GM18868 (cell line): ENCODE data around the gene LDHAL6A.
"Not testable (repeated sequence)": the region's sequence is repeated elsewhere in the genome, so short reads cannot be mapped to it uniquely, and the experiment has no call there.

Experiments used
- ATAC-seq: cut with Tn5 transposase; IDR thresholded peaks from one replicate; pipeline ENCODE4 v1.9.1; 2021; ENCODE audit warnings: mild to moderate bottlenecking, moderate library complexity; ENCODE audit not compliant: unreplicated experiment

LDHAL6A gene

GRCh38 chr11:18455686-18456372 is at the start of gene LDHAL6A:
TSS of gene LDHAL6A (plus strand) at chr11:18455856. CDS start at chr11:18456681, 825 bp downstream.
- no peak for ATAC-seq

DNA sequence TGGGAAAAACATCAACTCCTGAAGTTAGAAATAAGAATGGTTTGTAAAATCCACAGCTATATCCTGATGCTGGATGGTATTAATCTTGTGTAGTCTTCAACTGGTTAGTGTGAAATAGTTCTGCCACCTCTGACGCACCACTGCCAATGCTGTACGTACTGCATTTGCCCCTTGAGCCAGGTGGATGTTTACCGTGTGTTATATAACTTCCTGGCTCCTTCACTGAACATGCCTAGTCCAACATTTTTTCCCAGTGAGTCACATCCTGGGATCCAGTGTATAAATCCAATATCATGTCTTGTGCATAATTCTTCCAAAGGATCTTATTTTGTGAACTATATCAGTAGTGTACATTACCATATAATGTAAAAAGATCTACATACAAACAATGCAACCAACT is 48.3 kb upstream of the LDHAL6A start:
- ATAC-seq = not testable (repeated sequence)

DNA sequence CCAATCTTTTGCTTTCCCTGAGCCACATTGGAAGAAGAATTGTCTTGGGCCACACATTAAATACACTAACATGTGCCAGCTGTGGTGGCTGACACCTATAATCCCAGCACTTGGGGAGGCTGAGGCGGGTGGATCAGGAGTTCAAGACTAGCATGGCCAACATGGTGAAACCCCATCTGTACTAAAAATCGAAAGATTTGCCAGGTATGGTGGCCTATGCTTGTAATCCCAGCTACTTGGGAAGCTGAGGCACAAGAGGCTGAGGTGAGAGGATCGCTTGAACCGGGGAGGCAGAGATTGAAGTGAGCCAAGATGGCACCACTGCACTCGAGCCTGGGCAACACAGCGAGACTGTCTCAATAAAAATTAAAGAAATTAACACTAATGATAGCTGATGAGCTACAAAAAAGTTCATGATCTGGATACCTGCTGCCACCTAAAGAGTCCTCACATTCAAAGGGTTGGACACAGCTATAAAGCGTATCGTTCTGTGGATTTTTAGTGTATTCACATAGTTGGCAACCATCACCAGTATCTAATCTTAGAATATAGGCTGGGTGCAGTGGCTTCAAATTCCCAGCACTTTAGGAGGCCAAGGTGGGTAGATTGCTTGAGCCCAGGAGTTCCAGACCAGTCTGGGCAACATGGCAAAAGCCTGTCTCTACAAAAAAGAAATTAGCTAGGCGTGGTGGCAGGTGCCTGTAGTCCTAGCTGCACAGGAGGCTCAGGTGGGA is 46.9 kb upstream of the LDHAL6A start:
- no peak for ATAC-seq

DNA sequence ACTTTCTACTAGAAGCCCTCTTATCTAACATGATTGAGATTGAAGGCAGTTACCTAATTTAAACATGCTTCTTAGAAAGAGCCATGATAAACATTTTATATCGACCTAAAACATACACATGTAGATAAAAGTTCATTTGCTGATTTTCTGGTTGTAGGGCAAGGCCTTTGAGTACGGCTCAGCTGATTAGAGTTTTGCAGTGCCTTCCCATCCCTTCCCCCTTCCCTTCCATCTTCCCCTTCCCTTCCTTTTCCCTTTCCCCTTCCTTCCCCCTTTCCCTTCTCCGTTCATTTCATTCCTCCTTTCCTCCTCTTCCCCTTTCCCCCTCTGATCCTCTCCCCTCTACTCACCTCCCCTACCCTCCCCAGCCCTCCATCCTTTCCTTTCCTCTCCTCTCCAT is 39.2 kb upstream of the LDHAL6A start:
- no peak for ATAC-seq

GRCh38 chr11:18419040-18419439 is 36.6 kb upstream of the LDHAL6A start:
- ATAC-seq = no peak

DNA sequence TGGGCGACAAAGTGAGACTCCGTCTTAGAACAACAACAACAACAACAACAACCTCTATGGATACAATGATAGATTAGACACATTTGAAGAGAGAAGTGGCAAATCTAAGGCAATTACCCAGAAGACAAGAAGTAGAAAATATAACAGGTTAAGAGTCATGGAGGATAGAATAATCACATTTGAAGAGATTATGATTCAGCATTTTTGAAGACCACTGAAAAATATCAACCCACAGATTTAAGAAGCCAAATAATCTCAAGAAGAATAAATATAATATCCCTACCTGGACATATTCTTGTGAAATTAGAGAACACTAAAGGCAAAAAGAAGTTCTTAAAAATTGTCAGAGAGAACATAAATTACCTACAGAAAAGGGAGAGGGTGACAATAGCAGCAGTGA is 35.6 kb upstream of the LDHAL6A start:
- no peak for ATAC-seq

GRCh38 chr11:18427240-18427639 is 28.4 kb upstream of the LDHAL6A start:
- no peak for ATAC-seq

DNA sequence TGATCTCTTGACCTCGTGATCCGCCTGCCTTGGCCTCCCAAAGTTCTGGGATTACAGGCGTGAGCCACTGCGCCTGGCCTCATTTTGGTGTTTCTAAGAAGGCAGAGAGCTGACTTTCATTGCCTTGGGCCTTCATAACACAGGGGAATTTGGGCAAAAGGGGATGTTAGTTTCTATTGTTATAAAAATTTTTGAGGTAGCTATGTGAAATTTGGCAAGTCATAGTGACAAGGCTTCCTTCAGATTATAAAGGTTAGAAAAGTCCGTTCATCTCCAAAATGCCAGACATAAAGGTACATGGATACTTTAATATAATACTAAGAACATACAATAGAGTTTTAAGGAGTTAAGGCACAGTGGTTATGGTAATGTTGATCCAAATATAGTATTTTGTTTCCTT is 26.3 kb upstream of the LDHAL6A start:
- no peak for ATAC-seq

- no peak for ATAC-seq
Measured at GRCh38 chr11:18438691-18439090, 17.0 kb upstream of the LDHAL6A start.

DNA sequence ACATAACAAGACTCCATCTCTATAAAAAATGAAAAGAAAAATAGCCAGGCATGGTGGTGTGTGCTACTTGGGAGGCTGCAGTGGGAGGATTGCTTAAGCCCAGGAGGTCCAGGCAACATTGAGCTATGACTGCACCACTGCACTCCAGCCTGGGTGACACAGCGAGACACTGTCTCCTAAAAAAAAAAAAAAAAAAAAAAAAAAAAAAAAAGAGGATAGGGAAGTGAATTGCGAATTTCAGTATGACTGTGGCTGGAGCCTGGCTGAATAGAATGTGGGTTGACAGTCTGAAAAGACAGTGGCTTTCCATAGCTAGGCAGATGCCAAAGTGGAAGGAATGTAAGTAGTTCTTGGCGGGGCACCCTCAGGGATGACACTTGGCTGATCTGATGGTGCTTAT is 6.4 kb upstream of the LDHAL6A start:
- no peak for ATAC-seq

- ATAC-seq = no peak
Measured at GRCh38 chr11:18452927-18453326, 2.7 kb upstream of the LDHAL6A start.

DNA sequence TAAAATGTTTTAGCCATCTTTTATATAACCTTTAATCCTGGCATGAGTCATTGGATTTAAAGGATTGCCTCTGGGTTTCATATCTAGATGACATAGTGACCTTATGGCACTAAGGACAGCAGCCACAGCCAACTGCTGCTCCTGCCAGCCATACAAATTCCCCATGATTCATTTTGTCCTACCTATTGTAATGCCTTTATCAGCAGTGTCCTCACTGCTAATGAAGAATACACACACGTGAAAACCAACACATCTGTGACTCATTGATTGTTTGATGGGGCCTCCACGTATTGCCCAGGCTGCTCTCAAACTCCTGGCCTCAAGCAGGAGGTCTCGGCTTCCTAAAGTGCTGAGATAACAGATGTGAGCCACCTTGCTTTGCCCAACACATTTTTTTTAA is 1.8 kb downstream of the LDHAL6A start:
- ATAC-seq = peak; percentile 69

GRCh38 chr11:18459634-18460033 is 4.0 kb downstream of the LDHAL6A start:
- no peak for ATAC-seq

DNA sequence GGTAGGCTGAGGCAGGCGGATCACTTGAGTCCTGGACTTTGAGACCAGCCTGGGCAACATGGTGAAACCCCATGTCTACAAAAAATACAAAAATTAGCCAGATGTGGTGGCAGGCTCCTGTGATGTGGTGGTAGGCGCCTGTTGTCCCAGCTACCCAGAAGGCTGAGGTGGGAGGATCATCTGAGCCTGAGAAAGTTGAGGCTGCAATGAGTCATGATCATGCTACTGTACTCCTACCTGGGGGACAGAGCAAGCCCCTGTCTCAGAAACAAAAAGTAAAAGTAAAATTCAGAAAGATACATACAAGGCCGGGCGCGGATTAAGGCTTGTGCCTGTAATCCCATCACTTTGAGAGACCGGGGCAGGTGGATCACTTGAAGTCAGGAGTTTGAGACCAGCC is 6.3 kb downstream of the LDHAL6A start:
- ATAC-seq = no peak

GRCh38 chr11:18463439-18463838 is 7.8 kb downstream of the LDHAL6A start:
- ATAC-seq = no peak

- no peak for ATAC-seq
Measured at GRCh38 chr11:18466402-18466801, 10.7 kb downstream of the LDHAL6A start.

DNA sequence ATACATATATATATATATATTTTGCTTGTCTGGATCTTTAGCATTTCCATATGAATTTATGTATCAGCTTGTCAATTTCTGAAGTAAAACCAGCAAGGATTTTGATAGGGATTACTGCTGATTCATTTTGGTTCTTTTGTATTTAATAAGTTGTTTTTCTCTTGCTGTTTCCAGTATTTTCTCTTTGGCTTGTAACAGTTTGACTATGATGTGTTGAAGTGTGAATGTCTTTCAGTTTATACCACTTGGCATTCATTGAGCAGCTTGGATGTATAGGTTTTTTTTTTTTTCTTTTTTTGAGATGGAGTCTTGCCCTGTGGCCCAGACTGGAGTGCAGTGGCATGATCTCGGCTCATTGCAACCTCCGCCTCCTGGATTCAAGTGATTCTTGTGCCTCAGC is 12.4 kb downstream of the LDHAL6A start:
- ATAC-seq = no peak

GRCh38 chr11:18468961-18469360 is 13.3 kb downstream of the LDHAL6A start:
- ATAC-seq = no peak

- no peak for ATAC-seq
Measured at GRCh38 chr11:18471995-18472394, 16.3 kb downstream of the LDHAL6A start.

GRCh38 chr11:18472587-18472986 is 16.9 kb downstream of the LDHAL6A start:
- ATAC-seq = no peak

GRCh38 chr11:18479063-18479462 is 23.4 kb downstream of the LDHAL6A start:
- ATAC-seq = no peak

GRCh38 chr11:18485913-18486528 is 30.4 kb downstream of the LDHAL6A start:
- peak; percentile 82 for ATAC-seq
